Cerebellar nuclear complex (tissue), 1 donor: ENCODE data around the gene STMN3.
A peak's percentile ranks its signal among the peaks of the same experiment; 100 is the strongest.
"Not testable (repeated sequence)": the region's sequence is repeated elsewhere in the genome, so short reads cannot be mapped to it uniquely, and the experiment has no call there.

ENCODE experiments used
- DNase-seq, 2 experiments: peaks; one replicate each; lab custom pipeline; 2025; lab: John Stamatoyannopoulos, UW

Gene STMN3

DNA sequence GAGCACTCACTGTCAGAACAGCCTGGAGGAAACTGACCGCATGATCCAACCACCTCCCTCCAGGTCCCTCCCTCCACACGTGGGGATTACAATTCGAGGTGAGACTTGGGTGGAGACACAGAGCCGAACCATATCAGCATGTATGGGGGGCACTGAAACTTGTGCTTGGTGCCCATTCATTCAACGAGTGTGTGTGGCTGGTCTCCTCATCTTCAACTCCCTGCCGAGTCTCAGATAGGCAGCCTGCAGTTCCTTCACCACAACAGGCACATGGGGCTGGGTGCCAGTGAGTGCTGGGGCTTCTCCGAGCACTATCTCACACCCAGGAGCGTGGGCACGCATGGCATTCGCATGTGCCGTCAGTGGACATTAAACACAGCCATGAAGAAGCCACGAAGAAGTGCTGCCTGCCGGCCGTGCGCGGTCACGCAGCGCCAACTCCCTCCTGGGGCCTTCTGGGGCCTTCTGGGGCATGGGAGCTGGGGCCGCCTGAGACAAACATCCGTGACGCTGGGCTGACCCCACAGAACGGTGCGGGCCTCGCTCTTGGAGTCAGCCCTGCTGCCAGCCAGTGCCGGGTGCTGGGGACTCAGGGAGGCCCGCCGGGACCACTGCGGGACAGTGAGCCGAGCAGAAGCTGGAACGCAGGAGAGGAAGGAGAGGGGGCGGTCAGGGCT, 4.2 kb upstream of the STMN3 start:
- no peak for DNase-seq

DNA sequence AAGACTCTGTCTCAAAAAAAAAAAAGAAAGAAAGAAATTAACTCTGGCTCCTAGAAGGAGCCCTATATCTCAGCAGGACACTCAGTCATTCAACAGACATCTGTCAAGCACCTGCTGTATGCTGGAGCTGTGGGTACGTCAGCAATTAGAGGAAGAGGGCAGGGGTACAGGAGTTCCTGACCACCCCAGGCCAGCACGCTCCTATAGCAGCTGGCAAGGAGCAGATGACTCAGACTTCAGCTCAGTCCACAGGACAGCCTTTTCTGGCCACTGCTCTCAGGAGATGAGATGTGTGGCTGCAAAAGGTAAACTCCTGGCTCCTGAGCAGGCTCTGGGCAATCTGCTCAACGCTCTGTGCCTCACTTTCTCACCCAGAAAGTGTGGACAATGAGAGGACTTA, 3.2 kb upstream of the STMN3 start:
- no peak for DNase-seq

DNA sequence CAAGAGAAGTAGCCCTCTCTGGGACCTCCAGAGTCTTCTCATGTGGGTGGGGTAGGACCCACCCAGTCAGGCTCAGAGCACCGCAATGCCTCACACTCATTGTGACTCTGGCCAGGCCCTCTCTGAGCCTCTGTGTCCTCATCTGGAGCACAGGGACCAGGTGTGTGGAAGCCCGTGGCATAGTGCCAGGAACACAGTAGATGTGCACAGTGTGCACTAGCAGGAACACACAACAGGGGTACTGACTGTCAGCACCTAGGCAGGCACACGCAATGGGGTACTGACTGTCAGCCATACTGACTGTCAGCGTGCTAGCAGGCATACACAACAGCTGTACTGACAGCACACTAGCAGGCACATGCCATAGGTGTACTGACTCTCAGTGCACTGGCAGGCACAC, 2.0 kb upstream of the STMN3 start:
- no peak for DNase-seq

DNA sequence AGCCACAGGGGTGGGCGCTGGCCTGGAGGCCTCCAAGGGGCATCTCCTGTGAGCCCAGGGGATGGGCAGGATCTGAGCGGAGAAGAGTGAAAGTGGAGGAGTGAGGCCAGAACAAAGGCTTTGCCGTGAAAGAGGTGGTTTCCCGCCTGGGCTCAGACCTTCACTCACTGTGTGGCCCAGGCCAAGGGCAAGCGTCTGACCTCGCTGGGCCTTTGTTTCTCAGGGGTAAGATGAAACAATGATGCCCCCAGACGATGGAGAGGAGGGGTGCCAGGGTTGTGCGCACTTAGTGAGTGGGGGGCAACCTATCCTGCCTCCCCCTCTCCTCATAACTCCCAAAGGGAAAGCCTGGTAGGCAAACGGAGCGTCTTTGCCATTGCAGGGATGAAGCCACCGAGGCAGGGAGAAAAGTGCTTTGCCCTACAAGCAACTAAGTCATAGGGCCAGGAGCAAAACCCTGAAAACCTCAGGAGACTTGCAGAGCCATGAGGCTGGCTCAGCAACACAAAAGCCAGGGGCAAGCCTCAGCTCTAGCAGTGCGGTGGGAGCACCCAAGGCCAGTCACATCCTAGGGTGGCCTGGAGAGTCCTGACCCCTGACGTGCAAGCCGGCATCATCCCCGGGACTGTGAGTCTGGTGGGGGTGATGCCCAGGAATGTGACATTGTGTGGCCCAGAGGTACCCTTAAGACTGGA, 897 bp upstream of the STMN3 start:
- no peak for DNase-seq

DNA sequence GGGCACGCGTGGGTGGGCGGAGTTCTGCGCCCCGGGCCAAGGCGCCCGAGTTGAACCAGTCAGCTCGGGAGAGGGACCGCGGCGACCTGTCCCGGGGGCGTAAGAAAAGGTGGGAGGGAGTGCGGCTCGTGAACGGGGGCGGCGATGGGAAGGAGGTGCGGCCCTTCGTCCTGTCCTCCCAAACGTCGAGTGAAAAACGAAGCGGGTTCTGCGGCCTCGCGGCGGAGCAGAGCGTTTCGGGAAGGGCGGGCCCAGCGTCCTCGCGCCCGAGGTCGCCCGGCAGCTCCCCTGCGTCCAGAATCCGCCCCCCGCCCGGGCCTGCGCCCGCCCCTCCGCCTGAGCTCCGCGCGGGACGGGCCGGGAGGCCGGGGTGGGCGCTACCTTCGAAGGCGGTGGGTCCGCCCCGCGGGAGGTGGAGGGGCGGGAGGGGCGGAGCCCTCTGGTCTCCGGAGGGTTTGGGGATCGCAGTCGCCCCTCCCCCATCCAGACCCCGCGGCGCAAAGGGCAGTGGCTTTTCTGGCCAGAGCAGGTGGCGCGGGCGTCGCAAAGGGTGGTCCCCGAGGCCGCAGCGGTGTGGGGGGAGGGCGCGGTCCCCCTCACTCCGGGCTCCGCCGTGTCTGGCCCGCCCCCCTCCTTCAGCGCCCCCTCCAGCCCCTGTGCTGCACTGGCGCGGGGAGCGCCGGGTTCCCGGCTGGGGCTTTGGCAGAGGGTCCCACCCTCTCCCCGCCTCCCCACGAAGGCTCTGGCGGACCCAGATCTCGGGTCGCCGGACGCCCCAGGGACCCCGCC, 838 bp downstream of the STMN3 start:
- DNase-seq = no peak

DNA sequence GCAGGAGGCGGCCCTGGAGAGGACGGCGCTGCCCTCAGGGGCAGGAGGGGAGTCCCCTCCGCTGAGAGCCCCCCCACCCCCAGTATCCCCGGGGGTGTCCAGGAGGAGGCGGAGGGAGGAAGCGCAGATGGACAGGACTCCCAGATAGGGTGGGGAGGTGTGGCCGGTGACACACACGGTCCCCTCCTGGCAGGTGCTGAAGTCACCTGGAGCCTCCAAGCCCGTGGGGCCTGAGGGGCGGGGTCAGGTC, 1.4 kb downstream of the STMN3 start:
- no peak for DNase-seq

DNA sequence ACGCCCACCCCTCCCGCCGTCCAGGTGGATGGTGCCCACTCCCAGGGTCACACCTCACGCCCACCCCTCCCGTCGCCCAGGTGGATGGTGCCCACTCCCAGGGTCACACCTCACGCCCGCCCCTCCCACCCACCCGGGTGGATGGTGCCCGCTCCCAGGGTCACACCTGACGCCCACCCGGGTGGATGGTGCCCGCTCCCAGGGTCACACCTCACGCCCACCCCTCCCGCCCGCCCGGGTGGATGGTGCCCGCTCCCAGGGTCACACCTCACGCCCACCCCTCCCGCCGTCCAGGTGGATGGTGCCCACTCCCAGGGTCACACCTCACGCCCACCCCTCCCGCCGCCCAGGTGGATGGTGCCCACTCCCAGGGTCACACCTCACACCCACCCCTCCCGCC, 2.7 kb downstream of the STMN3 start:
- not testable (repeated sequence) for DNase-seq

DNA sequence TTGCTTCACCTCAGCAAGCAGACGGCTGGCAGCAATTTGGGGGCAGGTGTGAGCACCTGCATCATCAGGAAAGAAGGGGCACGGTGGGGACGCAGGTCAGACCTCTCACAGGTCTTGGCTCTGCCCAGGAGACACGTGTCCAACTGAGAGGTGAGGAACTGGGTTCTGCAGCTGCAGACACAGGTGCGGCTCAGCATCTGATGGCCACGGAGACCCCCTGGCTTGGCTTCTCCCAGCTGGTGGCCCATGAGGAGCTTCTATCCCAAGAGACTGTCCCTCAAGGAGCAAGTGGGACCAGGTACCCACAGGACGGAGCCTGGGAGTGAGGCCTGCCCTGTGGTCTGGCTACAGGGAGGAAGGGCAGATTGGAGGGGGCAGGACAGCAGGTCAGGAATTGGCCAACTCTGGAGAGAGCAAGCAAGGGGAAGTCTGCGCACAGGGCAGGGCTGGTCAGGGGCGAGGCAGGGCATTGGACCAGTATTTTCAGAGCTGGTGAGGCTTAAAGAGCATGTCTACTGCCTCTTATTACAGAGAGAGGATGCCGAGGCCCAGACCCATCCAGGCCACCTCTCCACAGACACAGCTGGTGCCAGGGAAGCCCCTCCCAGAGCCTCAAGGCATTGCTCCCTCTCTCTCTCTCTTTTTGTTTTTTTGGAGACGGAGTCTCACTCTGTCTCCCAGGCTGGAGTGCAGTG, 4.2 kb downstream of the STMN3 start:
- no peak for DNase-seq

GRCh38 chr20:63648190-63648589, 5.0 kb downstream of the STMN3 start:
- DNase-seq = no peak

- no peak for DNase-seq
These were observed 8.0 kb downstream of the STMN3 start for GRCh38 chr20:63645218-63645617.

DNA sequence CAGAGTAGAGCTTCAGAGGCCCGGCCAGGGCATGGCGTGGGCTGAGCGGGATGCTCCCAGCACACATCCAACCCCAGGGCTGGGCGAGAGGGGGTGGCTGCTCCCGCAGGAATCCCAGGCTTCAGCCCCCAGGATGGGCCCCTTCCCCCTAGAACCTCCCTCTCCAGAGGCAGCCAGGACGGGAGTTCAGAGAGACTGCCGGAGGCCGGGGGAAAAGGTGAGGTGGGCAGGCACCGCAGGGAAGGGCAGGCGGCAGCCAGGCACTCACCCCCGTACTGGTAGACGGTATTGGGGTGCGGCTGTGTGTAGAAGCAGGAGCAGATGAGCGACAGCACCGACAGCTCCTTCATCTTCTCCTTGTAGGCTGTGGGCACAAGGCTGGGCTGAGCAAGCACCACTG, 9.3 kb downstream of the STMN3 start:
- DNase-seq = no peak

DNA sequence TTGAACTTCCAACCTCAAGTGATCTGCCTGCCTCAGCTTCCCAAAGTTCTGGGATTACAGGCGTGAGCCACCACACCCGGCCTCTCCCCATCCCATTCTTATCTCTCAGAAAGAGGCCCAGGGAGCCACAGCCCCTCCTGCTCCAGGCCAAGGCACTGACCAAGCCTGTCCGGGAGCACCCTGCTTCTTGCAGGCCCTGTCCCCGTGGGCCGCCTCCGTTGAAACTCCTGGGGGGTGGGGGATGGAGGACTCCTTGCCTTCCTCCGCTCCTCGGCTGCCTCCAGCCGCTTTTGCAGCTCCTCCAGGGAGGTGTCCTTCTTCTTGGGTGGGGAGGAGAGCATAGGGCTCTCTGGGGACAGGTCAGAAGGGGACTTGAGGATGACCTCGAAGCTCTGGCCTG, 9.7 kb downstream of the STMN3 start:
- no peak for DNase-seq

DNA sequence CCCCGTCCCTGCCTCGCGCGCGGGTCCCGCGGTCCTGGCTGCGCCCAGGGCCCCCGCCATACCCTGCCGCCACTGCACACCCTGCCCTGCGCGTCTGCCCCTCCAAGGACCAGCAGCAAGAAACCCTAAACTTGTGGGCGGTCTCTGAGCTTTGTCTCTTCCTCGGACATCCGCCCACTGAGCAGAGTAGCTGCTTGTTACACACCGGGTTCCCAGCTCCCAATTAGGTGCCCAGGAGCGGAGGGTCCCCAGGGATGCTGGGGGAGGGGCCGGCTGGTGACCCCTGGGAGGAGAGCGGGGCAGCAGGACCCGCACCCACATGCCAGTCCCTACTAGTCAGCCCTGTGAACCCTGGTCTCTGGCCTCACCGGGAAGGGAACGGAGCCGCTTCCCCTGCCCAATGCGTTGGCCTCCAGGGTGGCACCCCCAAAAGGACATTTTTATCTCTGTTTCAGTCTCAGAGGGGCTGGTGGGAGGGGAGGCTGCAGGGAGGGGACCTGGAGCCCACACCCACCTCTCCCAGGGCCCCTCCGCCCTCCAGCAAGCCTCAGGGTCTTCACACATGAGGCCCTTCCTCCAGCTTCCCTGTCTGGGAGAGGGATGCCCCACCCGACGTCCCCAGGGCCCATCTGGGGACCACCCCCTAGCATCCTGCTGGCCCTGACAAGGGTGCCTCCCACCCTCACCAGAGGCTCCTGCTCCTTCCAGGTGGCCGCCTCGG, 10.5 kb downstream of the STMN3 start:
- no peak for DNase-seq

GRCh38 chr20:63641792-63642523, 11.3 kb downstream of the STMN3 start:
- peak in 1 of 2 experiments; percentile 51 for DNase-seq

GRCh38 chr20:63641146-63641791, 12.0 kb downstream of the STMN3 start:
- DNase-seq = no peak

GRCh38 chr20:63640686-63641085, 12.5 kb downstream of the STMN3 start:
- DNase-seq = not testable (repeated sequence)

DNA sequence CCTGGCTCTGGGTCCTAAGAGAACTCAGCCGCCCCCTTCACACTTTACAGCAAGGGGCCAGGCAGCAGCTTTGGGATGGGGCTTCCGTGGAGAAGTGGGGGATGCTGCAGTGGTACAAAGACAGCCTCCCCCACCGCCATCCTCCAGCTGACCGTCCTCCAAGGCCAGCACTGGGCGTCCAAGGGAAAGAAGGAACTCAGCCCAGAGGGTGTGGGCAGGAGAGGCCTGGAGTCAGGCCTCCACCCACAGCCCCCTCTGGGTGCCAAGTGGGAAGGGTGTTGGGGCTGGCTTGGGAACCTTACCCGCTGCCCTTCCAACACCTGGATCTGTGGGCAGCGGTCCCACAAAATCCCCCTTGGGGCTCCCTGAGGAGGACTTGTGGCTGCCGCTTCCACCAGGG, 13.1 kb downstream of the STMN3 start:
- no peak for DNase-seq

- DNase-seq = no peak
These were observed 13.9 kb downstream of the STMN3 start for GRCh38 chr20:63639093-63639975.

GRCh38 chr20:63636752-63637628, 16.2 kb downstream of the STMN3 start:
- DNase-seq = peak; percentile 25 to 86
